ENCODE measurements around the gene CD84.
A peak's percentile ranks its signal among the peaks of the same experiment; 100 is the strongest.
"Not testable (repeated sequence)": the region's sequence is repeated elsewhere in the genome, so short reads cannot be mapped to it uniquely, and the experiment has no call there.

The CD84 gene

DNA sequence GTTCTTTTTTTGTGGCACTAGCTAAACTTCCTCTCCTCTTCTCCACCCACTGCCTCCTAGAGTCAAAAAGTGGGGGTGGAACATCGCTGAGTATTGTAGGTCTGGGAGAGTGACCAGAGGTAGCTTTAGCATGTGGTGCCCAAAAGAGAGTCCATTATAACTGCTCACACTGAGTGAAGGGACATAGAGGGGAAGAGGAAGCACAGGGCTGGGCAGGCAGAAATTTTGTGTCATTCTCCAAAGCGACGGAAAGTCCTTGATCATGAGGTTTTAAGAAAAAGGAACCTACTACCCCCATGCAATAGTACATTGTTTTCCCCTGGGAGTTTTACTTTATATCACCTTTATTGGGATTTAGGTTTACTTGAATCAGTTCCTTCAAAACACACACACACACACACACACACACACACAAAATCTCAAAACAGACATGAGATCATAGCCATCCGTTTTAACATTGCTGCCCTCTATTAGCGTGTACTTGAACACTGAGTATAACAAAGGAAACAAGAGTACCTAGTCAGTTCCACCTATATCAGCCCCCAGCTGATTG is 4.1 kb downstream of the CD84 start:
- DNase-seq (ENCODE audit: low read depth in 1 of 2, low spot score in 1 of 2), result no peak

DNA sequence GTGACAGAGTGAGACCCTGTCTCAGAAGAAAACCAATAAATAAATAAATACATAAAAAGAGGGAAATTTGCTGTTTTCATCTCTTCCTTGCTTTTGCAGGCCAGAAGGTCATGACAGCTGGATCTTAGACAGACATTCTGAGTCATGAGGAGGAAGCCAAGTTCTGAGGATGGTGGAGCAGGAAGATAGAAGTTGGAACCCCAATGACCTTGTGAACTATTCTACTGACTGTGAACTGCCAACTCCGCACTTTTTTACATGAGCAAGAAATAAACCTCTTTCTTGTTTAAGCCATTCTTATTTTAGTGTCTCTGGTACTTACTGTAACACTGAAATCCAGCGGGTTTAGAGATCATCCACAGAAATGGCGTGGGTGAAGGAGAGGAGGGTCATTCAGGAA is 8.5 kb downstream of the CD84 start:
- DNase-seq (ENCODE audit: low read depth in 1 of 2, low spot score in 1 of 2), result no peak

DNA sequence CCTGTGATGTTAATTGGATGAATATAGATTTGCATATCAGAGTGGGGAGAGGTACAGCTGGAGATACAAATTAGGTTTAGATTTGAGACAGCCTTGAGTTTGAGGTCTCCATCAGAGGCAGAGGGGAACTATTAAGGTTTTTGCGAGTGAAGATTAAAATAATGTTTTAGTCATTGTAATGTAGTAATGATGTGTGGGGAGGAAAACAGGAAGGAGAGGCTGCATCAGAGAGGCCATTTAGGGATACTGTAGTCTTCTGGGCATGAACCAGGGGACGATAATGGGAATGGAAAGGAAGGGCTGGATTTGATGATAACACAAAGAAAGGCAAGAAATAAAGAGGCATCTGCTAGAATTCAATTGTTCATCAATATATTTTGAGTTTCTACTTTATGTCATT is 9.5 kb downstream of the CD84 start:
- no peak for DNase-seq (ENCODE audit: low read depth in 1 of 2, low spot score in 1 of 2)

DNA sequence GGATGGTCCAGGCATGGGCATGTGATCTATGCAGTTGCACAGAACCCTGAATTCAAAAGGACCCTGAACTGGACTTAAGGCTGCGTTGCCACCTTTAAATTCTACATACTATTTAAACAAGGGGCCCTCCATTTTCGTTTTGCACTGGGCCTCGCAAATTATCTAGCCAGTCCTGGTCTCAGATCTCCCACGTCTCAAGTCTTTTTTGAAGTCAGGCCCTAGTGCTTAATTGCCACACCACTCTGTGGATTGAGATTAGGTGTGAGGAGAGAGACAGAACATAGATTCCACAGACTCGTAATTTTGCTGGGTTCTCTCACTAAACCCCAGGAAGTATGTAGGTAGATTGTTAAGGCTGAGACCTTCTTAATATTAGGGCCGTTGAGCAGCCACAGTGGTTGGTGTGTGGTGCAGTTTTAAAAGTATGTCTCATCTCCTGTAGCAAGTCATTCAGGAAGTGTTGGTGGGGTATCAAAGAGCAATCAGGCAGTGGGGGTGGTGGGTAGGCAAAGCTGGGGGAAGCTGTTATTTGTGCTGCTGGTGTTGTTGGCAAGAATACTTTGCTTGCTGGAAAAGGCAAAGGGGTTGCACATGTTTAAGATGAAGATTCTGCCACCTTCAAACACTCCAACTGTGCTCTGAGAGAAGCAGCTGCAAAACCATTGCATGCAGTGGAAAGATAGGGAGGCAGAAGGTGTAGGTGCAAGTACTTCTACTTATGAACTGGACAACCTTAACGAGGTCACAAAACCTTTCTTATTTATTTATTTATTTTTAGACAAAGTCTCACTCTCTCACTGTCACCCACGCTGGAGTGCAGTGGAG is 11.2 kb downstream of the CD84 start:
- DNase-seq (ENCODE audit: low read depth in 1 of 2, low spot score in 1 of 2), result peak; percentile 30 to 68

DNA sequence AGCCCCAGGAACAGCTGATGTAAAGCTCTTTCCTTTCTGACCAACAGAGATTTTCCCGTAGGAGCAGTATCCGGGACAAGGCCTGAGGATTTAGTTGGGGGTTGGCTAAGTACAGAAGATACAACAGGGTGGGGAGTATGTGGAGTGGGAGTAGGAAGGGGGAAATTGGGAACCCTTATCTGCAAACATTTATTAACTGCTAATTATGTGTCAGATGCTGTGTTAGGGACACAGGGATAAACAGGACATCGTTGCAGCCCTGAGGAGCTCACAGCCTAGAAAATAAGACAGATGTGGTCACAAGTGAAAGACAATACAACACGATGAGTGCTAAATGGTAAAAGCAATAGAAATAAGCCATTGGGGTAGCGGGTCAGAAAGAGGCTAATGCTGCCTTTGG is 12.0 kb downstream of the CD84 start:
- DNase-seq (ENCODE audit: low read depth in 1 of 2, low spot score in 1 of 2), result no peak

DNA sequence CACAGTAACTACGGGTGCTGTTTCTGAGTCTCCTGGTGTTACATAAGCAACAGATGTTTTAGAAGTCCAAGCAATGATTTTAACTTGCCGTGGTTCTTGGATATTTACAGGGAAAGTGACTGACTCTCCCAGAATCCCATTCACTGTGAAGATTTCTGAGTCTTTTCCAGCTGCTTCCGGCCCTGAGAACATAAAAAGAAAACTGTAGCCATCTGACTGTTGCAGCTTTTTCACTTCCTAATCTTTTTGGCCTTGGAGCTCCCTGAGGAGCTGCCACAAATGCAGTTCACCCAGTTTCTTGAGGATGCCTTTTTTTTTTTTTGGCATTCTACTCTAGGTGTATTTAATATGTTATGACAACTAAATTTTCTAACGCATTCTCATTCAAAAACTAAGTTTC is 13.7 kb downstream of the CD84 start:
- DNase-seq (ENCODE audit: low read depth in 1 of 2, low spot score in 1 of 2), result no peak

DNA sequence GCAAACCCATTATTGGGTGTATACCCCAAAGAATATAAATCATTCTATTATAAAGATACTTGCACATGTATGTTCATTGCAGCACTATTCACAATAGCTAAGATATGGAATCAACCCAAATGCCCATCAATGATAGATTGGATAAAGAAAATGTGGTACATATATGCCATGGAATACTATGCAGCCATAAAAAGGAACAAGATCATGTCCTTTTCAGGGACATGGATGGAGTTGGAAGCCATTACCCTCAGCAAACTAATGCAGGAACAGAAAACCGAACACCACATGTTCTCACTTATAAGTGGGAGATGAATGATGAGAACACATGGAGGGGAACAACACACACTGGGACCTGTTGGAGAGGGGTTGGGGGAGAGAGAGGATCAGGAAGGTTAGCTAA is 16.1 kb downstream of the CD84 start:
- not testable (repeated sequence) for DNase-seq (ENCODE audit: low read depth in 1 of 2, low spot score in 1 of 2)

DNA sequence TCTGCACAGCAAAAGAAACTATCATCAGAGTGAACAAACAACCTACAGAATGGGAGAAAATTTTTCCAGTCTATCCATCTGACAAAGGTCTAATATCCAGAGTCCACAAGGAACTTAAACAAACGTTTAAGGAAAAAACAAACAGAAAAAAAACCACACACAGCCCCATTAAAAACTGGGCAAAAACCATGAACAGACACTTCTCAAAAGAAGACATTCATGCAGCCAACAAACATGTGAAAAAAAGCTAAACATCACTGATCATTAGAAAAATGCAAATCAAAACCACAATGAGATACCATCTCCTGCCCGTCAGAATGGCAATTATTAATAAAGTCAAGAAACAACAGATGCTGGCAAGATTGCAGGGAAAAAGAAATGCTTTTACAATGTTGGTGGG is 16.6 kb downstream of the CD84 start:
- DNase-seq (ENCODE audit: low read depth in 1 of 2, low spot score in 1 of 2), result not testable (repeated sequence)

DNA sequence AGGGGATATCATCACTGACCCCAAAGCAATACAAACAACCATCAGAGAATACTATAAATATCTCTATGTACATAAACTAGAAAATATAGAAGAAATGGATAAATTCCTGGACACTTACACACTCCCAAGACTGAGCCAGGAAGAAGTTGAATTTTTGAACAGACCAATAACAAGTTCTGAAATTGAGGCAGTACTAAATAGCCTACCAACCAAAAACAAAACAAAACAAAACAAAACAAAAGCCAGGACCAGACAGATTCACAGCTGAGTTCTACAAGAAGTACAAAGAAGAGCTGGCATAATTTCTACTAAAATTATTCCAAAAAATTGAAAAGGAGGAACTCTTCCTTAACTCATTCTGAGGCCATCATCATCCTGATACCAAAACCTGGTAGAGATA is 18.5 kb downstream of the CD84 start:
- no peak for DNase-seq (ENCODE audit: low read depth in 1 of 2, low spot score in 1 of 2)

DNA sequence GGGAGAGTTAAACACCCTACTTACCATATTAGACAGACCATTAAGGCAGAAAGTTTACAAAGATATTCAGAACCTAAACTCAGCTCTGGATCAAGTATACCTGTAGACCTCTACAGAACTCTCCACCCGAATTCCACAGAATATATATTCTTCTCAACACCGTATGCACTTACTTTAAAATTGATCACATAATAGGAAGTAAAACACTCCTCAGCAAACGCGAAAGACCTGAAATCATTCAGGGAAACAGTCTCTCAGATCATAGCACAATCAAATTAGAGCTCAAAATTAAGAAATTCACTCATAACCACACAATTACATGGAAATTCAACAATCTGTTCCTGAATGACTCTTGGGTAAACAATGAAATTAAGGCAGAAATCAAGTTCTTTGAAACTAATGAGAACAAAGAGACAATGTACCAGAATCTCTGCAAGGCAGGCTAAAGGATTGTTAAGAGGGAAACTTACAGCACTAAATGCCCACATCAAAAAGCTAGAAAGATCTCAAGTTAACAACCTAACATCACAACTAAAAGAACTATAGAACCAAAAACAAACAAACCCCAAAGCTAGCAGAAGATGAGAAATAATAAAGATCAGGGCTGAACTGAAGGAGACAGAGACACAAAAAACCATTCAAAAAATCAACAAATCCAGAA is 19.1 kb downstream of the CD84 start:
- no peak for DNase-seq (ENCODE audit: low read depth in 1 of 2, low spot score in 1 of 2)

DNA sequence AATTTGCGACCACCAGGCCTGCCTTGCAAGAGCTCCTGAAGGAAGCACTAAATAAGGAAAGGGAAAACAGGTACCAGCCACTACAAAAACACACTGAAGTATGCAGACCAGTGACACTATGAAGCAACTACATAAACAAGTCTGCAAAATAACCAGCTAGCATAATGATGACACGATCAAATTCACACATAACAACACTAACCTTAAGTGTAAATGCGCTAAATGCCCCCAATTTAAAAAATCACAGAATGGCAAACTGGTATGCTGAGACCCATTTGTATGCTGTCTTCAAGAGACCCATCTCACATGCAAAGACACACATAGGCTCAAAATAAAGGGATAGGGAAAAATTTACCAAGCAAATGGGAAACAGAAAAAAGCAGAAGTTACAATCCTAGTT is 19.9 kb downstream of the CD84 start:
- DNase-seq (ENCODE audit: low read depth in 1 of 2, low spot score in 1 of 2), result not testable (repeated sequence)

DNA sequence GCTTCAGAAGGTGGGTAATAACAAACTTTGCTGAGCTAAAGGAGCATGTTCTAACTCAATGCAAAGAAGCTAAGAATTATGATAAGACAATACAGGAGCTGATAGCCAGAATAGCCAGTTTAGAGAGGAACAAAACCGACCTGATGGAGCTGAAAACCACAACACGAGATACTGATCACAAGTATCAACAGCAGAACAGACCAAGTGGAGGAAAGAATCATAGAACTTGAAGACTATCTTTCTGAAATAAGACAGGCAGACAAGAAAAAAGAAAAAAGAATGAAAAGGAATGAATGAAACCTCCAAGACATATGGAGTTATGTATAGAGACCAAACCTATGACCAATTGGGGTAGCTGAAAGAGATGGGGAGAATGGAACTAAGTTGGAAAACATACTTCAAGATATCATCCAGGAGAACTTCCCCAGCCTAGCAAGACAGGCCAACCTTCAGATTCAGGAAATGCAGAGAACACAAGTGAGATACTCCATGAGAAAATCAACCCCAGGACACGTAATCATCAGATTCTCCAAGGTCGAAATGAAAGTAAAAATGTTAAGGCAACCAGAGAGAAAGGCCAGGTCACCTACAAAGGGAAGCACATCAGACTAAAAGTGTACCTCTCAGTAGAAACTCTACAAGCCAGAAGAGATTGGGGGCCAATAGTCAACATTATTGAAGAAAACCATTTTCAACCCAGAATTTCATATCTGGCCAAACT is 20.5 kb downstream of the CD84 start:
- no peak for DNase-seq (ENCODE audit: low read depth in 1 of 2, low spot score in 1 of 2)

DNA sequence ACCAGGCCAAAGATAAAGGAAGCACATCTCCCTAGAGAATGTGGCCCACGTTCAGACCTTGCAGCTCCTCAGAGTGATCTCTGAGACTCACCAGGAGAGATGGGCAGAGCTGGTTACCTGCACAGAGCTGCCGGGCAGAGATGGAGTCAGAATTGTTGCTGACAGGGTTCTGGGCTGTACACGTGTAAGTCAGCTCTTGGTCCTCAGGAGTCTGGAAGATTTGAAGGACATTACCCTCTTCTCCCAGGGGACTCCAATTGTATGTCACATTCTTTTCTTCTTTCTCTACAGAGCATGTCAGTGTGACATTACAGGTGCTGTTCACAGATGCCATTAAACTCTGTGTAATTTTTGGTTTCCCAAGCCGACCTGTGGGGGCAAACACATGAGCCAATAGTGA is 25.5 kb downstream of the CD84 start:
- no peak for DNase-seq (ENCODE audit: low read depth in 1 of 2, low spot score in 1 of 2)

DNA sequence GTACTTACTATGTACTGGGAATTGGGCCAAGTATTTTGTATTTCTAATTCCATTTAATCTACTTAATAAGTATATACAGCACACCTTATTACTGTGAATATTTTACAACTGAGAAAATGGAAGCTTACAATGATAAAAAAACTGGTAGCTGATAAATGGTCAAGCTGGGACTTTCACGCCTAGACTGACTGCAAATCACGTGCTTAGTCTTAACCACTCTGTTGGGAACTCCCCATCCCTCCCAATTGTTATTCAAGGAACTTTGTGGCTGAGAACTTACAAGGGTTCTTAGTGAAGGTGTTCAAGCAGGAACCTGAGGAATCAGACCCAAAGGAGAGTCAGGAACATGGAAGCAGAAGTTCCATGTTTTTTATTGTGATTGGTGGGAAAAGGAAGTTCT is 26.9 kb downstream of the CD84 start:
- DNase-seq (ENCODE audit: low read depth in 1 of 2, low spot score in 1 of 2), result no peak

DNA sequence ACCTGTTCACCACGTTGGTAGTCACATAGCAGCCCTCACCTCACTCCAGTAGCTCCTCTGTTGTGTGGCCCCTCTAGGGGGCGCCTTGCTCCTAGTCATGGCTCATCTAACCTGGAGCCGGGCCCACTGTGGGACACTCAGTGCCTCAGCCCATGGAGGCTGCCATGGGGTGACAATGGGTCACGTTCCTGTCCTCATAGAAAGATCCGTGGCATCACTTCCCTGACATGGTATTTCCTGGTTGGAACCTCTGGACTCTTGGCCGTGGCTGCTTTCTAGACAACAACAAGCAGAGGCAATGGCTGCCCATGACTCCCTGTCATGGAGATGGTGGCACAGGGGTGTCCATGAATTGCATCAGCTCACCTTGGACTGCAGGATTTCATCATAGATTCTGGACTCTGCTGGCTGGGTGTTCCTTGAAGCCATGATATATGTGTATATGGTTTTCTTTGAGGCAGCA is 28.7 kb downstream of the CD84 start:
- peak; percentile 26 to 31 for DNase-seq (ENCODE audit: low read depth in 1 of 2, low spot score in 1 of 2)

DNA sequence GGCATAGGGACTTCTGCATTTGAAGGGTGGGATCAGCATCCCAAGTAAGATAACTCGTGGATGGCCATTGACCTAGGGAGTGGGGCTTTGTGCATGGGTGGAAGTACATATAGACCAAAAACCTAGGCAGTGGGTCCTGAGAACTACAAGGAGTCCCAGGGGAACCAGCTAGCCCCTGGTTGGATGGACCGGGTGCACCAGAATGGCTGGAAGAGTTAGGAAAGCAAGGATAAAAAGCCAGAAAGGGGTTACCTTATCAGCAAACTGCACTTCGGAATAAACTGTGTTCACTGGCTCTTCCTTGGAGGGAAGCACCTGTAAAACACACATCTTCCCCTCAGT is 29.7 kb downstream of the CD84 start:
- no peak for DNase-seq (ENCODE audit: low read depth in 1 of 2, low spot score in 1 of 2)

DNA sequence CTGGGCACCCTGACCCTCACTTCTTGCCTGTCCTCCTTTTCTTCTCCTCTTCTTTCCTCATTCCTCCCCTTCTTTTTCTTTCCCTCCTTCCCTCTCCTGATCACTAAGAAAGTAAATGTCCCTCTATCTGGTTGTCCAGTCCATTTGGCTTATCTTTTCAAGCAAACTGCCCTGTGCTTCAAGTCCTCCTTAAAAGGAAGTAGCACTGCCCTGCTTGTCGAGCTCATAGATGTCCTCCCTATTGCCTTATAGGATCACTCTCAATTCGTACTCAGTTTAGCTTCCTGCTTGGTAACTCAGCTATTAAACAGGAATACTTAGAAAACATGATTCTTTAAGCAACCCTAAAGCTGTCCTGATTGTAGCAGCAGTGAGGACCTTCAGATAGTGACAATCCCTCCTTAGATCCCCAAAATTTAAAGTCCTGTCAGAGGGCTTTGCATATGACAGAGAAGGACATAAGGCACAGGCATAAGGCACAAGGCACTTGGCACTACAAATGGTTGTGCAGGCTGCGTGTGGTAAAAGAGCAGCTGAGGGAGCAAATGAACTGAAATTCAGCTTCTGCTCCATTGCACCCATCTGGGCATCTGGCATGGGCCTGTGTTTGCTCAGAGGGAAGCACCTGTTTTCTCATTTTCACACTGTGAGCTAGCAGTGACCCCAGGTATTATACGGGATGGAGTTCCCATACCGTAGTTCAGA is 30.2 kb downstream of the CD84 start:
- DNase-seq (ENCODE audit: low read depth in 1 of 2, low spot score in 1 of 2), result no peak

DNA sequence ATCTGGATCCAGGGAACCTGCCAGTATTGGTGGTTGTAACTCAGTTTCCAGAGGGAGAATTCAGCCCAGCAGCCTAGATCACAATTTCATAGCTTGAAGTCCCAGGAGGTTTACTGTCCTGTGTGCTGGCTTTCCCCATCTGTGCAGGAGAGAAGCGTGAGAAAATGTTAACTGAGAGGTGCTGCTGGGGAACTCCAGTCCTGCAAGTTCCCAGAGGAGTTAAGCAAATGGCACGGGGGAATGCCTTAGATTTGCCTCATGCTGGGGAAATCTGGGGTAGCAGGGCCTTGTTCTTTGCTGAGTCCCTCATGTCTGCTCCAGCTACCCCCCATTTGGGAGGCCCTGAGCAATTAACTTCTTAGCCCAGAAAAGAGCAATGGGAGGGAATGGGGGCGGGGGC is 31.1 kb downstream of the CD84 start:
- DNase-seq (ENCODE audit: low read depth in 1 of 2, low spot score in 1 of 2), result no peak

DNA sequence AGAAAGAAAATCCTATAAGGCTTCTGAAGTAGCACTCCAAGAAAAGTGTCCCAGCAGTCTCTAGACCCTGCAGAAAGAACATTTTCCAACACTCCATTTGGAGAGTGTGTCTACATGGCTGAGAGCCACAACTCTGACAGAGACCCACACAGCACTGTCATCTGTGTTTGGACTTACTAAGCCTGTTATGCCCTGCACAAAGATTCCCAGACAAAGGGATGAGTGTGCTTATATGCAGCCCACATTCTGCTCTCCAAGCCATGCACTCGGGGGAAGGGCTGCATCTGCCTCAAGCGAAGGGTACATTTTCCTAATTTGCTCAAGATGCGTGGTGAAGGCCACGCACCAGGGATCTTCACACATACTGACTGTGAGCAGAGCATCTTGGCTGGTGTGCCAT is 31.9 kb downstream of the CD84 start:
- DNase-seq (ENCODE audit: low read depth in 1 of 2, low spot score in 1 of 2), result no peak

DNA sequence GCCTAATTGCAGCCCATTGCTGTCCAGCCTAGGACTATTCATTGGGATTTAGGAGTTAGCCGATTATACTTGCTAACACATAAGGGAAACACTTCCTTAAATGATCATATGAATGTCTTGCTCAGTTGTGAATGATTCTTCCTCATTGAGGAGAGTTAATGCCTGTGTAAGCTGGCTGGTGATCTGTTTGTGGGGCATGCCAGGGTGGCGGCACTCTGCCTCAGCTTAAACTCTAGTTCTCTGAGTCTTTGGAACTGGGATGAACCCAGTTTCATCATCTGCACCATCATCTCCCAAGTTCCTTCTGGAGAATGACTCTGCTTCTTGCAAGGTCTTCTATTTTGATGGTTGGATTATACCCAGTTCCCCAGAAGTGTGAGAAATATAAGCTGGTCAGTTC is 32.4 kb downstream of the CD84 start:
- no peak for DNase-seq (ENCODE audit: low read depth in 1 of 2, low spot score in 1 of 2)

DNA sequence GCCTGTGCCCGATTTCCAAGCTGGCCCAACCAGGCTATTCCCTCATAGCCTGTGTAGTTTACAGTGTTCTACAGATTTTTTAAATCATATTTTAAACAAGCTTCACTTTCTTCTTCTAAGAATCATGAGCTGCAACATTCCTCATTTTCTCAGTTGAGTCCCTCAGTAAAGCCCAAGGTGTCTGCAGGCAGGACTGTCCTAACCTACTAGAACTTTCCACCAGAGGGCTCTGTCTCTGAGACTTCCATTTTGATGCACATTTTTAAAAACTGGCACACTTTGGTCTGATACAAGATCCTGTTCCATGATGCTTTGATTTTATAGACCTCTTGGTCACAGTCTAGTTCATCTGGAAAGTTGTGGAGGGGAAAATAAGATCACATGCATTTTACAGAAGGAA is 34.6 kb downstream of the CD84 start:
- no peak for DNase-seq (ENCODE audit: low read depth in 1 of 2, low spot score in 1 of 2)

Data from activated CD4-positive, alpha-beta T cell treated with anti-CD3 and anti-CD28 coated beads, Interleukin-2, amount 50 U/mL, for 24 hours (primary cell).